ENCODE measurements around the gene PODXL2. TPM values are rescaled to one million over a fixed set of nuclear protein-coding genes. Genes with fewer than 3 reads are reported as not detected.

Gene PODXL2
- polyA plus RNA-seq, 1 donor (not counting 4 experiments of a cell fraction or from before 2014, with no cell fraction given), result 1.6 TPM

DNA sequence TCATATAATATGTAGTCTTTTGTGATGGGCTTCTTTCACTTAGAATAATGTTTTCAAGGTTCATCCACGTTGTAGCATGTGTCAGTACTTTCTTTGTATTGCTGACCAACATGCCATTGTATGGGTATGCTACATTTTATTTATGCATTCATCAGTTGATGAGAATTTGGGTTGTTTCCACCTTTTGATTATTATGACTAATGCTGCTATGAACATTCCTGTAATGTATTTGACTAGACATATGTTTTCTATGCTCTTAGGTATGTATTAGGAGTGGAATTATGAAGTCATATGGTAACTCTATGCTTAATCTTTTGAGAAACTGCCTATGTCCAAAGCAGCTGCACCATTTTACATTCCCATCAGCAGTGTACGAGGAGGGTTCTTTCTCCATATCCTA lies 3.2 kb upstream of the PODXL2 start:
- H3K79me2 ChIP-seq (ENCODE audit: control insufficient read depth, insufficient read depth, low read length), result no peaks in the 10 kb centered on the region
- H3K27ac ChIP-seq (ENCODE audit: control insufficient read depth, insufficient read depth, low read length), result no peak overlapping the region

DNA sequence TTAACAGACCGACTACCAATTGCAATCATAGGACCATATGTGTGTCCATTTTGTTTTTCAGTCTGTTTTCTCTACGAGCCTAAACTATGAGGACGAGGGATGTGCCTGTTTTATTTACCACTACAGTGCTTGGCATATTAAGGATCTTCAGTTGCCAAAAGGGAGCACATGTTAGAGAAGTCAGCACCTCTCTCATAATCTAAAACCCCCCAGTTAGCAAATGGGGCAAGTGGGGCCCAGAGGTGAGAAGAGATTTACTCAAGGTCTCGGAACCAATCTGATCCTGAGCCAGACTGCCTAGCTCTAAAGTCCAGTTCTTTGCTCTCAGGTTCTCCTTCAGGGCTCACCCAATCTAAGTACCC lies 578 bp upstream of the PODXL2 start:
- no peak overlapping the region for H3K9ac ChIP-seq (ENCODE audit: control insufficient read depth, extremely low read depth, insufficient read depth, low read length)
- H3K4me3 ChIP-seq (ENCODE audit: control insufficient read depth in 2 of 3, extremely low read depth in 1 of 3, insufficient read depth in 2 of 3, low read depth in 1 of 3, low read length in 3 of 3), result no peak overlapping the region
- no peaks in the 10 kb centered on the region for H3K79me2 ChIP-seq (ENCODE audit: control insufficient read depth, insufficient read depth, low read length)
- H3K36me3 ChIP-seq (ENCODE audit: control insufficient read depth in 2 of 2, extremely low read depth in 1 of 2, insufficient read depth in 2 of 2, low read length in 2 of 2), result no peaks in the 10 kb centered on the region
- TF ChIP-seq EZH2 (IDR thresholded peaks at IDR 0.05; ENCODE audit: low read length) (peak; percentile 47), CTCF (optimal IDR thresholded peaks at IDR 0.05 in 1 of 3, IDR thresholded peaks at IDR 0.05 in 1 of 3, conservative IDR thresholded peaks at IDR 0.05 in 1 of 3; ENCODE audit: extremely low read depth in 1 of 3, insufficient read depth in 2 of 3, low read length in 3 of 3) (no peak)
- H3K4me1 ChIP-seq (ENCODE audit: control insufficient read depth, extremely low read depth, insufficient read depth, low read length), result peaks cover 6% of the 10 kb centered on the region
- H3K9me1 ChIP-seq (ENCODE audit: control insufficient read depth, extremely low read depth, insufficient read depth, low read length), result no peaks in the 10 kb centered on the region
- H4K20me1 ChIP-seq (ENCODE audit: control insufficient read depth, extremely low read depth, insufficient read depth, low read length), result no peaks in the 10 kb centered on the region
- no peaks in the 10 kb centered on the region for H3K9me3 ChIP-seq (ENCODE audit: control insufficient read depth, low read depth, low read length)
- dilution Hi-C loops (cut with MboI; ENCODE audit: extremely low pct_ligation_motif_present, low sequenced_read_pairs), result no loop called here
- no peak overlapping the region for H2AFZ ChIP-seq (ENCODE audit: control insufficient read depth, low read length)
- no peak overlapping the region for H3K27ac ChIP-seq (ENCODE audit: control insufficient read depth, insufficient read depth, low read length)
- FAIRE-seq (no peak), DNase-seq (ENCODE audit: low read depth, low spot score) (no peak)
- no peak overlapping the region for H3K4me2 ChIP-seq (ENCODE audit: control insufficient read depth, extremely low read depth, insufficient read depth, low read depth, low read length)
- H3K27me3 ChIP-seq (ENCODE audit: control insufficient read depth, extremely low read depth, insufficient read depth, low read length), result peaks cover 29% of the 10 kb centered on the region

More for the DNA sequence above, 3.2 kb upstream of the PODXL2 start:
- FAIRE-seq (no peak), DNase-seq (ENCODE audit: low read depth, low spot score) (no peak)
- Histone ChIP-seq H3K4me2 (ENCODE audit: control insufficient read depth, extremely low read depth, insufficient read depth, low read depth, low read length) (no peak overlapping the region), H3K4me3 (ENCODE audit: control insufficient read depth in 2 of 3, extremely low read depth in 1 of 3, insufficient read depth in 2 of 3, low read depth in 1 of 3, low read length in 3 of 3) (no peak overlapping the region), H3K4me1 (ENCODE audit: control insufficient read depth, extremely low read depth, insufficient read depth, low read length) (peaks cover 6% of the 10 kb centered on the region), H3K9ac (ENCODE audit: control insufficient read depth, extremely low read depth, insufficient read depth, low read length) (no peak overlapping the region), H2AFZ (ENCODE audit: control insufficient read depth, low read length) (no peak overlapping the region), H3K9me3 (ENCODE audit: control insufficient read depth, low read depth, low read length) (no peaks in the 10 kb centered on the region), H4K20me1 (ENCODE audit: control insufficient read depth, extremely low read depth, insufficient read depth, low read length) (no peaks in the 10 kb centered on the region), H3K36me3 (ENCODE audit: control insufficient read depth in 2 of 2, extremely low read depth in 1 of 2, insufficient read depth in 2 of 2, low read length in 2 of 2) (peaks cover 0 to 9% of the 10 kb centered on the region in 2 experiments), H3K9me1 (ENCODE audit: control insufficient read depth, extremely low read depth, insufficient read depth, low read length) (no peaks in the 10 kb centered on the region), H3K27me3 (ENCODE audit: control insufficient read depth, extremely low read depth, insufficient read depth, low read length) (peaks cover 25% of the 10 kb centered on the region)
- dilution Hi-C loops (cut with MboI; ENCODE audit: extremely low pct_ligation_motif_present, low sequenced_read_pairs), result no loop called here
- no peak for TF ChIP-seq EZH2 (IDR thresholded peaks at IDR 0.05; ENCODE audit: low read length)
- no peak for TF ChIP-seq CTCF (optimal IDR thresholded peaks at IDR 0.05 in 1 of 3, IDR thresholded peaks at IDR 0.05 in 1 of 3, conservative IDR thresholded peaks at IDR 0.05 in 1 of 3; ENCODE audit: extremely low read depth in 1 of 3, insufficient read depth in 2 of 3, low read length in 3 of 3)

Data from keratinocyte (primary cell).